Glutamatergic neuron (in vitro differentiated cells): ENCODE measurements around the gene TBC1D5. TPM values are rescaled to one million over a fixed set of nuclear protein-coding genes. Genes with fewer than 3 reads are reported as not detected.
A peak's percentile ranks its signal among the peaks of the same experiment; 100 is the strongest.

Experiments used
- DNase-seq: peaks from one replicate; pipeline ENCODE4 v3.0.0; 2022
- H3K27ac Mint-ChIP-seq: one replicate; pipeline ENCODE4 v1.8.0; 2020; ENCODE audit warnings: mild to moderate bottlenecking, mixed read lengths, inconsistent platforms; ENCODE audit not compliant: unreplicated experiment
- H3K27me3 Mint-ChIP-seq: one replicate; pipeline ENCODE4 v1.8.0; 2020; ENCODE audit warnings: mild to moderate bottlenecking, moderate library complexity, mixed read lengths, inconsistent platforms; ENCODE audit not compliant: unreplicated experiment
- H3K36me3 Mint-ChIP-seq: one replicate; pipeline ENCODE4 v1.8.0; 2020; ENCODE audit warnings: mild to moderate bottlenecking, mixed read lengths, inconsistent platforms; ENCODE audit not compliant: unreplicated experiment
- H3K4me1 Mint-ChIP-seq: one replicate; pipeline ENCODE4 v1.8.0; 2020; ENCODE audit warnings: mild to moderate bottlenecking, low read depth, mixed read lengths, inconsistent platforms; ENCODE audit not compliant: unreplicated experiment
- H3K4me3 Mint-ChIP-seq: one replicate; pipeline ENCODE4 v1.8.0; 2020; ENCODE audit warnings: mild to moderate bottlenecking, mixed read lengths, inconsistent platforms; ENCODE audit not compliant: unreplicated experiment
- H3K9me3 Mint-ChIP-seq: one replicate; pipeline ENCODE4 v1.8.0; 2020; ENCODE audit warnings: mild to moderate bottlenecking, moderate library complexity, mixed read lengths, inconsistent platforms; ENCODE audit not compliant: unreplicated experiment
- CTCF ChIP-seq: fragments of 200-600 bp; sonication (generic); IDR thresholded peaks from one replicate; pipeline ENCODE4 v1.5.0; 2021; ENCODE audit not compliant: partially characterized antibody, unreplicated experiment
- total RNA-seq: library from RNA; stranded (reverse); fragmentation: NEBNext Ultra II Directional; extraction: Animal tissue kit (Norgen Biotek cat#: 25700); gene quantifications from one replicate; pipeline ENCODE4 v1.2.1, GENCODE V29; 2021; ENCODE audit not compliant: unreplicated experiment

Gene TBC1D5
- total RNA-seq, 1 donor from 2014 or later = 40.2 TPM

GRCh38 chr3:17259685-17260084, 482.7 kb downstream of the TBC1D5 start:
- Mint-ChIP-seq H3K4me1 (no peaks in the 10 kb centered on the region), H3K4me3 (no peak overlapping the region), H3K9me3 (no peaks in the 10 kb centered on the region), H3K27ac (no peak overlapping the region), H3K27me3 (peaks cover 2% of the 10 kb centered on the region), H3K36me3 (no peaks in the 10 kb centered on the region)
- no peak for TF ChIP-seq CTCF
- DNase-seq = no peak

- H3K4me3 Mint-ChIP-seq = no peak overlapping the region
- TF ChIP-seq CTCF = peak; percentile 86
- no peaks in the 10 kb centered on the region for H3K4me1 Mint-ChIP-seq
- no peak for DNase-seq
- H3K9me3 Mint-ChIP-seq = no peaks in the 10 kb centered on the region
- peaks cover 2% of the 10 kb centered on the region for H3K27me3 Mint-ChIP-seq
- no peaks in the 10 kb centered on the region for H3K36me3 Mint-ChIP-seq
- H3K27ac Mint-ChIP-seq = no peak overlapping the region
These were observed 483.5 kb downstream of the TBC1D5 start for GRCh38 chr3:17258823-17259436.

DNA sequence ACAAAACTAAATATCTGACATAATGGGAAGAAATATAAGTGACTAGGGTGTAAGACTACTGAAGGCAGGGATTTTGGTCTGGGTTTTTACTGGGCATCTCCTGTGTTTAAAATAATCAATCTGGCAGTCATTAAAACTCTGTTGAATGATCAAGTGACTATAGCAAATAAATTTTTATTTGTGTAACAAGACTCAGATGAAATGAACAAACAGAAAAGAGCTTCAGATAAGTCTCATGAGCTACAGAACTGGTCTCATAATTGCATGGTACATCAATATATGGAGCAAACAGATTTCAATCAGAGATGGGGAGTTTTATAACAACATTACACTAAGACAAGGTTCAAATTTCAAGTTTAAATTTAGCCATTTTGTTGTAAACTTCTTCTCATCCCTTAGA, 485.2 kb downstream of the TBC1D5 start:
- Mint-ChIP-seq H3K4me3 (no peak overlapping the region), H3K4me1 (no peaks in the 10 kb centered on the region), H3K36me3 (no peaks in the 10 kb centered on the region), H3K9me3 (no peaks in the 10 kb centered on the region), H3K27me3 (peaks cover 2% of the 10 kb centered on the region), H3K27ac (no peak overlapping the region)
- TF ChIP-seq CTCF = no peak
- no peak for DNase-seq

- no peak overlapping the region for H3K27ac Mint-ChIP-seq
- H3K27me3 Mint-ChIP-seq = no peaks in the 10 kb centered on the region
- H3K4me1 Mint-ChIP-seq = no peaks in the 10 kb centered on the region
- H3K4me3 Mint-ChIP-seq = no peak overlapping the region
- no peaks in the 10 kb centered on the region for H3K9me3 Mint-ChIP-seq
- no peak for TF ChIP-seq CTCF
- DNase-seq = no peak
- no peaks in the 10 kb centered on the region for H3K36me3 Mint-ChIP-seq
These were observed 498.8 kb downstream of the TBC1D5 start for GRCh38 chr3:17243621-17244020.

- H3K4me1 Mint-ChIP-seq = no peaks in the 10 kb centered on the region
- H3K9me3 Mint-ChIP-seq = no peaks in the 10 kb centered on the region
- no peak overlapping the region for H3K4me3 Mint-ChIP-seq
- no peak overlapping the region for H3K27ac Mint-ChIP-seq
- no peaks in the 10 kb centered on the region for H3K27me3 Mint-ChIP-seq
- no peak for DNase-seq
- no peaks in the 10 kb centered on the region for H3K36me3 Mint-ChIP-seq
- no peak for TF ChIP-seq CTCF
These were observed 503.0 kb downstream of the TBC1D5 start for GRCh38 chr3:17239417-17239816.
